ENCODE results near the gene TMEM132C. TPM values are rescaled to one million over a fixed set of nuclear protein-coding genes. Genes with fewer than 3 reads are reported as not detected.

Gene TMEM132C
- total RNA-seq, 2 experiments from 2014 or later, result not detected

DNA sequence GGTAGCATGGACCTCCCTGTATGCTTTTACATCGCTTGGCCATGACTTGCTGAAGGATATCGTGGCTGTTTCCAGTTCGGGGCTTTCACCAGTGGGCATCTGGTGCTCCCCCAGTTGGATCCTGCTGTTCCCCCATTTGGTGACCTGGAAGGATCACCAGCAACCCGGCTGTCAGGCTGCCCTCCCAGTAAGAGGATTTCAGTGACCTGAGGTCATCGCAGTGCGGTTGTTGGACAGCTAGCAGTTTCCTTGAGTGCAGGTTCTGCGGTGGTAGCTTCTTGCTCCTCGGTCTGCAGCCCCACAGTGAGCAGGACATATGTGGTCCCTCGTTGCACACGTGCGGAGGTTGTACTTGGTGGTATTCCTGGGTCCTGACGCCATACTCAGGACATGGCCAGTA lies 58.7 kb downstream of the TMEM132C start:
- no TSS peak for BruUV-seq (replicated peaks)
- H3K9me2 ChIP-seq (ENCODE audit: insufficient read depth, low read length), result no peaks in the 10 kb centered on the region
- ChIA-PET POLR2A (interaction anchor here (0.6 kb wide), 1 partner anchor 153 kb away, joined by 4 read pairs; no protein-coding TSS in a partner anchor), CTCF (ENCODE audit: unreplicated experiment) (no interaction called here)
- no peaks in the 10 kb centered on the region for H3K9me3 ChIP-seq (ENCODE audit: low read length)
- H3K4me3 ChIP-seq (ENCODE audit: low read depth, low read length, poor library complexity, severe bottlenecking), result no peak overlapping the region
- no peaks in the 10 kb centered on the region for H3K79me2 ChIP-seq (ENCODE audit: insufficient read depth, low read depth, low read length)
- intact Hi-C loops (cut with micrococcal nuclease; ENCODE audit: unreplicated experiment), result no loop called here
- no peak overlapping the region for H2AFZ ChIP-seq (ENCODE audit: low read length)
- no peaks in the 10 kb centered on the region for H3K4me1 ChIP-seq (ENCODE audit: insufficient read depth, low read length, poor library complexity, severe bottlenecking)
- DNase-seq (ENCODE audit: low spot score), result no peak
- TF ChIP-seq, protein P1, sequence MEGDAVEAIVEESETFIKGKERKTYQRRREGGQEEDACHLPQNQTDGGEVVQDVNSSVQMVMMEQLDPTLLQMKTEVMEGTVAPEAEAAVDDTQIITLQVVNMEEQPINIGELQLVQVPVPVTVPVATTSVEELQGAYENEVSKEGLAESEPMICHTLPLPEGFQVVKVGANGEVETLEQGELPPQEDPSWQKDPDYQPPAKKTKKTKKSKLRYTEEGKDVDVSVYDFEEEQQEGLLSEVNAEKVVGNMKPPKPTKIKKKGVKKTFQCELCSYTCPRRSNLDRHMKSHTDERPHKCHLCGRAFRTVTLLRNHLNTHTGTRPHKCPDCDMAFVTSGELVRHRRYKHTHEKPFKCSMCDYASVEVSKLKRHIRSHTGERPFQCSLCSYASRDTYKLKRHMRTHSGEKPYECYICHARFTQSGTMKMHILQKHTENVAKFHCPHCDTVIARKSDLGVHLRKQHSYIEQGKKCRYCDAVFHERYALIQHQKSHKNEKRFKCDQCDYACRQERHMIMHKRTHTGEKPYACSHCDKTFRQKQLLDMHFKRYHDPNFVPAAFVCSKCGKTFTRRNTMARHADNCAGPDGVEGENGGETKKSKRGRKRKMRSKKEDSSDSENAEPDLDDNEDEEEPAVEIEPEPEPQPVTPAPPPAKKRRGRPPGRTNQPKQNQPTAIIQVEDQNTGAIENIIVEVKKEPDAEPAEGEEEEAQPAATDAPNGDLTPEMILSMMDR (conservative IDR thresholded peaks at IDR 0.05; ENCODE audit: low read length), result no peak
- no peak for TF ChIP-seq EZH2phosphoT487 (IDR thresholded peaks at IDR 0.05; ENCODE audit: borderline replicate concordance, low read depth, low read length)
- no peak overlapping the region for H3K27ac ChIP-seq (ENCODE audit: low read depth, low read length, poor library complexity, severe bottlenecking)
- H3K4me2 ChIP-seq (ENCODE audit: low read length), result no peak overlapping the region
- no peaks in the 10 kb centered on the region for H4K20me1 ChIP-seq (ENCODE audit: insufficient read depth, low read length)
- H3K36me3 ChIP-seq (ENCODE audit: insufficient read depth, low read length), result no peaks in the 10 kb centered on the region

DNA sequence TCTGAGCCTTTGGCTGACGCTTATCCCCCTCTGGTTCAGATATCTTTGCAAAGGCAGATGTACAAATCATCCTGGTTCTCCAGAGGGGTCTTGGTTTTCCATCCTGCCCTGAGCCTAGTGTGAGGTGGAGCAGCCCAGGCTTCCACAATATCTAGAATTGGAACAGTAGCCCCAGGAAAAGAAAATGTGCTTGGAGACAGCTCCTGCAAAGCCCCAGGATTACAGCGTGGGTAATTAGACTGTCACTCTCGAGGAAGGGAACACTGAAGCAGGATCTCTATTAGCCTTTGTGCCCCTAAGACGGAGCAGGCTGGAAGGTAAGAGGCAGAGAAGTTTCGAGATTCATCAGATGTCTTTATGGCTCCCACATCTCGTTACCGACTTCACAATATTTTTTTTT lies 59.4 kb downstream of the TMEM132C start:
- no peak for TF ChIP-seq EZH2phosphoT487 (IDR thresholded peaks at IDR 0.05; ENCODE audit: borderline replicate concordance, low read depth, low read length)
- TF ChIP-seq, protein P1 (conservative IDR thresholded peaks at IDR 0.05; ENCODE audit: low read length), result no peak
- H3K79me2 ChIP-seq (ENCODE audit: insufficient read depth, low read depth, low read length), result no peaks in the 10 kb centered on the region
- CTCF ChIA-PET (ENCODE audit: unreplicated experiment), result no interaction called here
- H4K20me1 ChIP-seq (ENCODE audit: insufficient read depth, low read length), result no peaks in the 10 kb centered on the region
- intact Hi-C loops (cut with micrococcal nuclease; ENCODE audit: unreplicated experiment), result no loop called here
- DNase-seq (ENCODE audit: low spot score), result no peak
- no peaks in the 10 kb centered on the region for H3K36me3 ChIP-seq (ENCODE audit: insufficient read depth, low read length)
- H3K4me3 ChIP-seq (ENCODE audit: low read depth, low read length, poor library complexity, severe bottlenecking), result no peak overlapping the region
- no peaks in the 10 kb centered on the region for H3K9me2 ChIP-seq (ENCODE audit: insufficient read depth, low read length)
- no peak overlapping the region for H3K27ac ChIP-seq (ENCODE audit: low read depth, low read length, poor library complexity, severe bottlenecking)
- no peaks in the 10 kb centered on the region for H3K9me3 ChIP-seq (ENCODE audit: low read length)
- H3K4me1 ChIP-seq (ENCODE audit: insufficient read depth, low read length, poor library complexity, severe bottlenecking), result no peaks in the 10 kb centered on the region
- H3K4me2 ChIP-seq (ENCODE audit: low read length), result no peak overlapping the region
- no peak overlapping the region for H2AFZ ChIP-seq (ENCODE audit: low read length)
- POLR2A ChIA-PET, result interaction anchor here (0.7 kb wide), 1 partner anchor 1309 kb away, joined by 4 read pairs; no protein-coding TSS in a partner anchor
- BruUV-seq (replicated peaks), result no TSS peak

DNA sequence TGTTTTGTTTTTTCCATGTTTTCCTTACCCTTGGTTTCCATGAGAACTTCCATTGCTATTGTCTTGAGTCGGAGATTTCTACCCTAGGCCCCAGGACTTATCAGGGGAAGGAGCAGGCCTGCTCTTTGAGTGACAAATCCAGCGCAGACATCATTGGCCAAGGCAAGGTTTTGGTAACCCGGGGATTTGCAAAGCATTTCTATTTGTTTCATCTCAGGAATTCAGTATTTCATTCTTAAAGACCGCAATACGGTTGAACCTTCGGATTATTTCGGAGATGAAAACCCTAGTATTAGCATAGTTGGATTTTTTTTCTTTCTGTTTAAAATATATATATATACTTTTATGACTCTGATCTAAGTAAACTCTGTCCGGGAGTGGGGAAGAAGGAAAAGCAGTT lies 62.0 kb downstream of the TMEM132C start:
- Histone ChIP-seq H3K4me2 (ENCODE audit: low read length) (no peak overlapping the region), H3K36me3 (ENCODE audit: insufficient read depth, low read length) (no peaks in the 10 kb centered on the region), H3K4me1 (ENCODE audit: insufficient read depth, low read length, poor library complexity, severe bottlenecking) (no peaks in the 10 kb centered on the region), H3K9me2 (ENCODE audit: insufficient read depth, low read length) (no peaks in the 10 kb centered on the region), H4K20me1 (ENCODE audit: insufficient read depth, low read length) (no peaks in the 10 kb centered on the region), H3K27ac (ENCODE audit: low read depth, low read length, poor library complexity, severe bottlenecking) (no peak overlapping the region), H2AFZ (ENCODE audit: low read length) (no peak overlapping the region), H3K4me3 (ENCODE audit: low read depth, low read length, poor library complexity, severe bottlenecking) (no peak overlapping the region), H3K9me3 (ENCODE audit: low read length) (no peaks in the 10 kb centered on the region), H3K79me2 (ENCODE audit: insufficient read depth, low read depth, low read length) (no peaks in the 10 kb centered on the region)
- CTCF ChIA-PET (ENCODE audit: unreplicated experiment), result no interaction called here
- BruUV-seq (replicated peaks), result no TSS peak
- DNase-seq (ENCODE audit: low spot score), result no peak
- POLR2A ChIA-PET, result no interaction called here
- TF ChIP-seq, protein P1 (conservative IDR thresholded peaks at IDR 0.05; ENCODE audit: low read length), result no peak
- no peak for TF ChIP-seq EZH2phosphoT487 (IDR thresholded peaks at IDR 0.05; ENCODE audit: borderline replicate concordance, low read depth, low read length)
- intact Hi-C loops (cut with micrococcal nuclease; ENCODE audit: unreplicated experiment), result no loop called here

All from OCI-LY7 (cell line).